SU-DHL-6 (cell line): ENCODE results near the gene TSSK3.

Experiments used
- H2AFZ ChIP-seq: fragments of 200-600 bp; sonication (generic); 2 replicates; pipeline ENCODE4 v1.6.1; 2014; ENCODE audit warnings: low read depth, mild to moderate bottlenecking, moderate library complexity, mixed read lengths, antibody characterized with exemption, low read length; ENCODE audit not compliant: severe bottlenecking
- H3F3A ChIP-seq: fragments of 200-600 bp; shearing (Covaris generic); 2 replicates; pipeline ENCODE4 v1.6.0; 2016; ENCODE audit warnings: antibody characterized with exemption, mild to moderate bottlenecking; ENCODE audit not compliant: insufficient read depth
- H3K27ac ChIP-seq: fragments of 200-600 bp; sonication (generic); 2 replicates; pipeline ENCODE4 v1.5.1; 2016; ENCODE audit warnings: low read depth, mild to moderate bottlenecking, low read length, moderate library complexity, mixed read lengths
- H3K27me3 ChIP-seq: fragments of 200-600 bp; sonication (generic), shearing (Covaris generic); 2 replicates; pipeline ENCODE4 v1.6.0; 2014; ENCODE audit warnings: mild to moderate bottlenecking, low read length
- H3K36me3 ChIP-seq: fragments of 200-600 bp; sonication (generic); 2 replicates; pipeline ENCODE4 v1.6.1; 2014; ENCODE audit warnings: mild to moderate bottlenecking, low read length, mixed read lengths
- H3K4me2 ChIP-seq: fragments of 300-600, 200-600 bp; shearing (Covaris generic), sonication (generic); 2 replicates; pipeline ENCODE4 v1.6.0; 2014; ENCODE audit warnings: low read length, low read depth, mild to moderate bottlenecking; ENCODE audit not compliant: poor library complexity, severe bottlenecking
- H3K4me3 ChIP-seq: fragments of 200-600 bp; sonication (generic); 2 replicates; pipeline ENCODE4 v1.5.1; 2014; ENCODE audit warnings: antibody characterized with exemption, low read length, mild to moderate bottlenecking, mixed read lengths; ENCODE audit not compliant: insufficient read depth, poor library complexity, severe bottlenecking
- H3K79me2 ChIP-seq: fragments of 200-600 bp; sonication (generic); 2 replicates; pipeline ENCODE4 v1.6.1; 2014; ENCODE audit warnings: mild to moderate bottlenecking, low read length, moderate library complexity; ENCODE audit not compliant: insufficient read depth
- H3K9ac ChIP-seq: fragments of 200-600 bp; sonication (generic); 2 replicates; pipeline ENCODE4 v1.7.0; 2014; ENCODE audit warnings: mild to moderate bottlenecking, low read length
- H3K9me2 ChIP-seq: fragments of 200-600 bp; sonication (generic); replicated peaks from 2 replicates; pipeline ENCODE4 v1.6.1; 2014; ENCODE audit warnings: low read length; ENCODE audit not compliant: insufficient read depth
- H3K9me3 ChIP-seq: fragments of 200-600 bp; sonication (generic); 2 replicates; pipeline ENCODE4 v1.6.1; 2014; ENCODE audit warnings: low read length, mixed read lengths; ENCODE audit not compliant: insufficient read depth
- H4K20me1 ChIP-seq: fragments of 200-600 bp; sonication (generic); 2 replicates; pipeline ENCODE4 v1.6.1; 2014; ENCODE audit warnings: low read depth, mild to moderate bottlenecking, antibody characterized with exemption, low read length, moderate library complexity, mixed read lengths
- CTCF ChIP-seq: fragments of 200-600 bp; sonication (generic); IDR thresholded peaks from one replicate; pipeline ENCODE4 v1.5.1; 2017; ENCODE audit warnings: antibody characterized with exemption, mild to moderate bottlenecking, low read length, moderate library complexity; ENCODE audit not compliant: insufficient read depth, poor library complexity, severe bottlenecking
- EZH2phosphoT487 ChIP-seq: fragments of 200-600 bp; sonication (generic), shearing (Covaris generic); conservative IDR thresholded peaks from 2 replicates; pipeline ENCODE4 v1.6.1; 2018; ENCODE audit warnings: mild to moderate bottlenecking, antibody characterized with exemption, low read length, moderate library complexity, mixed read lengths

TSSK3 gene

GRCh38 chr1:32349211-32349708 lies 13.1 kb upstream of the TSSK3 start:
- no peak overlapping the region for H3K9ac ChIP-seq
- H3K4me3 ChIP-seq = no peak overlapping the region
- H3K4me2 ChIP-seq = no peak overlapping the region

GRCh38 chr1:32350785-32351398 lies 11.4 kb upstream of the TSSK3 start:
- H3K36me3 ChIP-seq = no peaks in the 10 kb centered on the region
- H3F3A ChIP-seq = 0 out of 2 replicates have a peak, but pooled peaks cover 7% of the 10 kb centered on the region
- H3K27ac ChIP-seq = no peak overlapping the region
- H3K4me2 ChIP-seq = peak overlapping the region; percentile 65
- H3K9me3 ChIP-seq = no peaks in the 10 kb centered on the region
- peak overlapping the region; percentile 71 for H2AFZ ChIP-seq
- H3K79me2 ChIP-seq = no peaks in the 10 kb centered on the region
- TF ChIP-seq EZH2phosphoT487 (no peak), CTCF (peak; percentile 63)
- peak overlapping the region; percentile 64 for H3K9ac ChIP-seq
- no peaks in the 10 kb centered on the region for H4K20me1 ChIP-seq
- H3K27me3 ChIP-seq = no peaks in the 10 kb centered on the region
- H3K4me3 ChIP-seq = peak overlapping the region; percentile 68
- no peaks in the 10 kb centered on the region for H3K9me2 ChIP-seq

More at GRCh38 chr1:32349211-32349708, 13.1 kb upstream of the TSSK3 start:
- TF ChIP-seq EZH2phosphoT487 = no peak
- TF ChIP-seq CTCF = no peak
- H2AFZ ChIP-seq = no peak overlapping the region
- H3F3A ChIP-seq = 0 out of 2 replicates have a peak, but pooled peaks cover 7% of the 10 kb centered on the region
- no peaks in the 10 kb centered on the region for H3K36me3 ChIP-seq
- no peaks in the 10 kb centered on the region for H3K27me3 ChIP-seq
- H4K20me1 ChIP-seq = no peaks in the 10 kb centered on the region
- H3K27ac ChIP-seq = no peak overlapping the region
- H3K9me2 ChIP-seq = no peaks in the 10 kb centered on the region
- no peaks in the 10 kb centered on the region for H3K9me3 ChIP-seq
- H3K79me2 ChIP-seq = no peaks in the 10 kb centered on the region

- Histone ChIP-seq H3K9me3 (no peaks in the 10 kb centered on the region), H3K9ac (peak overlapping the region; percentile 64), H3K4me3 (peak overlapping the region; percentile 68), H2AFZ (peak overlapping the region; percentile 98), H4K20me1 (no peaks in the 10 kb centered on the region), H3K4me2 (peak overlapping the region; percentile 65), H3F3A (0 out of 2 replicates have a peak, but pooled peaks cover 7% of the 10 kb centered on the region), H3K27me3 (no peaks in the 10 kb centered on the region), H3K9me2 (no peaks in the 10 kb centered on the region), H3K79me2 (no peaks in the 10 kb centered on the region), H3K27ac (no peak overlapping the region), H3K36me3 (no peaks in the 10 kb centered on the region)
- TF ChIP-seq CTCF = no peak
- no peak for TF ChIP-seq EZH2phosphoT487
These were observed 10.7 kb upstream of the TSSK3 start for GRCh38 chr1:32351399-32352238.
